Uterine smooth muscle cell (primary cell): ENCODE data around the gene PRG2. TPM values are rescaled to one million over a fixed set of nuclear protein-coding genes. Genes with fewer than 3 reads are reported as not detected.

Source experiments
- total RNA-seq: library from RNA; depleted of rRNA; stranded (reverse); fragments of >200 nt; gene quantifications from 2 replicates; pipeline ENCODE4 v1.2.3, GENCODE V29; 2014

The PRG2 gene, protein sequence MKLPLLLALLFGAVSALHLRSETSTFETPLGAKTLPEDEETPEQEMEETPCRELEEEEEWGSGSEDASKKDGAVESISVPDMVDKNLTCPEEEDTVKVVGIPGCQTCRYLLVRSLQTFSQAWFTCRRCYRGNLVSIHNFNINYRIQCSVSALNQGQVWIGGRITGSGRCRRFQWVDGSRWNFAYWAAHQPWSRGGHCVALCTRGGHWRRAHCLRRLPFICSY
- 0.11 and 0.37 TPM in 2 replicates for total RNA-seq

GRCh38 chr11:57390535-57390934 is at the start of gene PRG2:
Gene PRG2, minus strand, starts transcription at chr11:57390650. Its CDS starts 706 bp downstream, at chr11:57389944.

DNA sequence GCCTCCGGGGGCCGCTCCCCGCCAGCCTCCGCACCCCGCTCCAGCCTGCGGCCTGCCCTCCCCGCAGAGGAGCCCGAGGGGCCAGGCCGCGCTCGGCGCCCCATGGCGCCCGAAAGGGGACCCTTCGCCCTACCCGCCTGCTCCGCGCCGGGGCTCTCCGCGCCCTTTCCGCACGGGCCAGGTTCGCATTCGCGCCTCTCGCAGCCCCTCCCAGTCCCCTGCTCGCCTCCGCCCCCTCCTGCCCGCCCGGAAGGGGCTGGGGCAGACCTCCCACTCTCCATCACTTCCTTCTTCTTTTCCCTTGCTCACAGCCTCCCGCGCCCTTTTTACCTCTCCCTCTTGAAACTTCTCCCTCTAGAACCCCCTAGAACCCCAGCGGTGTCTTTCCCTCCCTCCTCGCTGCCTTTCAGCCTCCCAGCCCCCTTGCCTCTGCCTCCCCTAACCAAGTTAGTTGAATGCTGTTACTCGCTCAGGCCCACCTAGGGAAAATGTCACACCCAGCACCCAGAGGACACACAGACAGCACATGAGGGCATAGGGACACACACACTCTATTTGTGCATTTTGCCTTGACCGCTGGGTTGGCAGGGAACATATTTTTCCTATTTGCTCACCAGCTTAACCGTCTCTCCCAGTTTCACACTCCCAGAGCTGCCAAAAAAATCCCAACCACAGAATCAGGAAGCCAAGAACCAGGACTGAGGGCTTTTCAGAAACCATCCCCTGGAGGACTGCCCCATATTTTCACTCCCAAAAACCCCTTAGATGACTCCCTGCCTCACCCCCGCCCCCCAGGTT is 36.7 kb upstream of the PRG2 start, which contains the start of gene SLC43A3:
TSS of gene SLC43A3 (minus strand) at position 193 of the 798 bp plus-strand sequence. CDS start 949 bp downstream, outside the sequence.

DNA sequence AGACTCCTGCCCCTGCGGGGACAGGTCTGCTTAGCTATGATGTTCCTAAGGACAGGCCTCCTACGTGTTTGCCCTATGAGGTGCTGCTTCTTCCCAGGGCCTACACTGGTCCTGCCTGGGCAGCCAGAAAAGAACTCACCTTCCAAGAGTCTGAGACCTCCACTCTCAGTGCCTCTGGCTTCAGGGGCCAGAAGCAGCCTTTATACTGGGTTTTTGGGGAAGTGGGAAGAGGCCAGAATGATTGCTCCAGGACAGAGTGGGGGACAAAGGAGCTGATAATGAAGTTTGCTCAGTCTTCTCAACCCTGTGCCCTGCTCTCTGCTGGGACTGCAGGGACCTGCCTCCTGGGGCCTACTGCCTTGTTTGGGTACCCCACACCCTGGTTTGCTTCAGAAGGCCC is 9.5 kb downstream of the PRG2 start, which contains the start of gene PRG3:
TSS of gene PRG3 (minus strand) at position 176 of the 400 bp plus-strand sequence. CDS start 442 bp downstream, outside the sequence.

DNA sequence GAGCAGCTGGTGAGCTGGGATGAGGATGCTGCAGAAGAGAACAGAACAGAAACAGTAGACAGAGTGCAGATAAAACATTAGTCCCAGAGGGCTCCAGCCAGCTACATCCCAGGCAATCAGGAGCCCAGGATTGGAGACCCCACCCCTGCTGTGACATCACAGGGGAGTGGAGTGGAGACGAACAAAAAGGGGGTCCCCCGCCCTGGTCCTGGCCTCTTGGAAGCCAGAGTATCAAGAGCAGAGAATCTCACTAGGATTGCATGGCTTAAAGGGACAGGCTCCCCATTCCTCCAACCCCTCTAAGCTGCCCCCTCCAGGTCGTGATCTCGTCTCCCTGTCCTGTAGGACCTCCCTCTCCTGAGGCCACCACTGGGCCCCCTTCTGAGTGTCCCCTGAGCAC is 52.3 kb downstream of the PRG2 start, which contains the start of gene P2RX3:
TSS of gene P2RX3 (plus strand) at position 211 of the 400 bp plus-strand sequence. CDS start 199 bp downstream, outside the sequence.

Other genes with a start within 250 kb of the PRG2 start
- not detected in 2 replicates for gene LRRC55, start 208.7 kb downstream of the PRG2 start, total RNA-seq
- gene APLNR, start 153.4 kb downstream of the PRG2 start, total RNA-seq = not detected in 2 replicates
- 90.4 and 93.2 TPM in 2 replicates for gene TNKS1BP1, start 65.7 kb downstream of the PRG2 start, total RNA-seq
- 79.5 and 155 TPM in 2 replicates for gene SSRP1, start 54.8 kb downstream of the PRG2 start, total RNA-seq
- not detected in 2 replicates for gene P2RX3, start 52.3 kb downstream of the PRG2 start, total RNA-seq
- not detected in 2 replicates for gene PRG3, start 9.5 kb downstream of the PRG2 start, total RNA-seq
- gene SLC43A3, start 36.5 kb upstream of the PRG2 start, total RNA-seq = 85.2 and 98.7 TPM in 2 replicates
- gene RTN4RL2, start 69.9 kb upstream of the PRG2 start, total RNA-seq = under 0.01 and 0.25 TPM in 2 replicates
- 18.0 and 22.5 TPM in 2 replicates for gene SLC43A1, start 125.1 kb upstream of the PRG2 start, total RNA-seq
- 47.5 and 65.8 TPM in 2 replicates for gene TIMM10, start 140.1 kb upstream of the PRG2 start, total RNA-seq
- not detected in 2 replicates for gene SMTNL1, start 146.9 kb upstream of the PRG2 start, total RNA-seq
- 36.4 and 50.7 TPM in 2 replicates for gene UBE2L6, start 177.0 kb upstream of the PRG2 start, total RNA-seq
- gene SERPING1, start 207.0 kb upstream of the PRG2 start, total RNA-seq = 4.3 and 9.6 TPM in 2 replicates